GM19238 (cell line): ENCODE measurements around the gene HBG2.
A peak's percentile ranks its signal among the peaks of the same experiment; 100 is the strongest.
"Not testable (repeated sequence)": the region's sequence is repeated elsewhere in the genome, so short reads cannot be mapped to it uniquely, and the experiment has no call there.

Experiments used
- DNase-seq: peaks from one replicate; pipeline ENCODE4 v3.0.0; 2011; ENCODE audit warnings: low spot score; ENCODE audit not compliant: insufficient read length

HBG2 gene

DNA sequence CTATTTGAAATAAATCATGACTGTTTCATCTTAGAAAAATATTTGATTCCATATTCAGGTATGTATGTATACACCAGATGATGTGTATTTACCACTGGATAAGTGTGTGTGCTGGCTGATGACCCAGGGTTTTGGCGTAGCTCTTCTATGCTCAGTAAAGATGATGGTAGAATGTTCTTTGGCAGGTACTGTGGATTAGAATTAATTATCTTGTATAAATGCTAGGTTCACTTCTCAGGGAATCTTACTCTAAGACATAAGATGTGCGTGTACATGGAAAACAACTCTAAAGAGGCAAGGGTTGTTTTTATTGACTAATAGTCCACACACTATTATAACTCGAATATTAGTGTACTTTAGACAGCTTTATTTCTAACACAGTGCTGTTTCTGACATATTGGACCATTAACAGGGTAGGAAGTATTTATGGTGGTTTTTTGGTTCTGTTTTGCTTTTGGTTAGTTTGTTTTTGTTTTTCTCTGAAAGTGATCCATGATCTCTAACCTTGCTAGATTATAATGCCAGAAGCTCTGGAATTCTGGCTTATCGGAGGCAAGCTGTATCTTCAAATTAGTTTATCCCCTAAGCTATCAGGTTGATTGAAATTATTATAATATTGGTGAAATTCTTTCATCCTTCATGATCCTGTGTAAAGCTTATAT is 3.9 kb downstream of the HBG2 start:
- no peak for DNase-seq

DNA sequence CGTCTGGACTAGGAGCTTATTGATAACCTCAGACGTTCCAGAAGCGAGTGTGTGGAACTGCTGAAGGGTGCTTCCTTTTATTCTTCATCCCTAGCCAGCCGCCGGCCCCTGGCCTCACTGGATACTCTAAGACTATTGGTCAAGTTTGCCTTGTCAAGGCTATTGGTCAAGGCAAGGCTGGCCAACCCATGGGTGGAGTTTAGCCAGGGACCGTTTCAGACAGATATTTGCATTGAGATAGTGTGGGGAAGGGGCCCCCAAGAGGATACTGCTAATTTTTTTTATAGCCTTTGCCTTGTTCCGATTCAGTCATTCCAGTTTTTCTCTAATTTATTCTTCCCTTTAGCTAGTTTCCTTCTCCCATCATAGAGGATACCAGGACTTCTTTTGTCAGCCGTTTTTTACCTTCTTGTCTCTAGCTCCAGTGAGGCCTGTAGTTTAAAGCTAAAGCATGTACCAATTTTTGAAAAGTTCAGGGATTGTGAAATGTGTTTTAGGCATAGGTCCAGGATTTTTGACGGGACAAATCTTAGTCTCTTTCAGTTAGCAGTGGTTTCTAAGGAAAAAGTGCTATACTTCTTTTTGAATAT is 4.7 kb downstream of the HBG2 start, which contains the start of gene HBG1:
TSS of gene HBG1 (minus strand) at position 51 of the 590 bp plus-strand sequence. CDS start 53 bp downstream, outside the sequence.
- not testable (repeated sequence) for DNase-seq

DNA sequence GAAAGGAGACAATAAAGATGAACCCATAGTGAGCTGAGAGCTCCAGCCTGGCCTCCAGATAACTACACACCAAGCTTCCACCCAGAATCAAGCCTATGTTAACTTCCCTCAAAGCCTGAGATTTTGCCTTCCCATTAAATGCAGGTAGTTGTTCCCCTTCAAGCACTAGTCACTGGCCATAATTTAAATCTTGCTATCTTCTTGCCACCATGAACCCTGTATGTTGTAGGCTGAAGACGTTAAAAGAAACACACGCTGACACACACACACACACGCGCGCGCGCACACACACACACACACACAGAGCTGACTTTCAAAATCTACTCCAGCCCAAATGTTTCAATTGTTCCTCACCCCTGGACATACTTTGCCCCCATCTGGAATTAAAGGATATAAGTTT is 6.1 kb downstream of the HBG2 start:
- DNase-seq = not testable (repeated sequence)

DNA sequence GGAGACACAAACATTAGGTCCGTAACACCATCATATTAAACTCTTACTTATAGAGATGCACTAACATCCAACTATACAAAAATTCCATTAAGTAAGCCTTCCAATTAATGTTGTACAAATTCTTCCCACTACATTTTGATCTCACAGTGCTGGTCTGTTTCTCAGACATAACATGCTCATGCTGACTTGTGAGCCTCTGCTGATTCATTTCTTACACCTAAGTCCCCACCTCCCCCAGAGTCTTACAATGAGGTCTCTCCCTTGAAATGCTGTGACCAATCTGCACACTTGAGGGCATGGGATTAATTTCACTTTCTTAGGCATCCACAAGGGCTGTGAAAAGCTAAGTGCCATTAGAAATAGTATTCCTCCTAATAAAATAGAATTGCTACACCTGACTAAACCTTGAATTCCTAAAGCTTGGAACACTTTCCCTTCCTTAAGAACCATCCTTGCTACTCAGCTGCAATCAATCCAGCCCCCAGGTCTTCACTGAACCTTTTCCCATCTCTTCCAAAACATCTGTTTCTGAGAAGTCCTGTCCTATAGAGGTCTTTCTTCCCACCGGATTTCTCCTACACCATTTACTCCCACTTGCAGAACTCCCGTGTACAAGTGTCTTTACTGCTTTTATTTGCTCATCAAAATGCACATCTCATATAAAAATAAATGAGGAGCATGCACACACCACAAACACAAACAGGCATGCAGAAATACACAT is 6.9 kb downstream of the HBG2 start:
- no peak for DNase-seq

DNA sequence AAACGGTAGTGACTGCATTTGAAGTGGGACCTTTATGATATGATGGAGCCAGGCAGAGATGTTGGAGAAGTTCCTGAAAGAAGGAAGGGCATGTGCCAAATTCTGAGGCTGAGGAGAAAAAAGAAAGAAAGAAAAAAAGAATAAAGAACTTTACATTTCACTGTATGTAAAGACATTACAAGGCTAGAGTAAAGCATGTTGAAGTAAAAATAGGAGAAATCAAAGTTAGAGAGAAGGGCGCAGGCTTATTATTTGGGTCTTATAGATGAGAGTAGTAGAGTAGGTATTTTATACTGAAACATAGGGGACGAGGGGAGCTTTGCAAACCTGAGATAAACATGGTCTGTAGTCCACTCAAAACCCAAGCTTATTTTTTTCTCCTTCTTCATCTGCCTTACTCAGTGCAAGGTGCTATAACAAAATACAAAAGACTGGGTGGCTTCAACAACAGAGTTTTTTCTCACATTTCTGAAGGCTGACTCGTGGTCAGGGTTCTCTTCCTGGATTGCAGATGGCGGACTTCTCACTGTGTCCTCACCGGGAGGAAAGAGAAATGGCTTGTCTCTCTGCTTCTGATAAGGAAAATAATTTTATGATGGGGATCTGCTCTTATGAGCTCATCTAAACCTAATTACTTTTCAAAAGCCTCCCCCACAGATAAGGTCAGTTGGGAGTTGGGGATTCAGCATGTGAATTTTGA is 7.7 kb downstream of the HBG2 start:
- DNase-seq = no peak

DNA sequence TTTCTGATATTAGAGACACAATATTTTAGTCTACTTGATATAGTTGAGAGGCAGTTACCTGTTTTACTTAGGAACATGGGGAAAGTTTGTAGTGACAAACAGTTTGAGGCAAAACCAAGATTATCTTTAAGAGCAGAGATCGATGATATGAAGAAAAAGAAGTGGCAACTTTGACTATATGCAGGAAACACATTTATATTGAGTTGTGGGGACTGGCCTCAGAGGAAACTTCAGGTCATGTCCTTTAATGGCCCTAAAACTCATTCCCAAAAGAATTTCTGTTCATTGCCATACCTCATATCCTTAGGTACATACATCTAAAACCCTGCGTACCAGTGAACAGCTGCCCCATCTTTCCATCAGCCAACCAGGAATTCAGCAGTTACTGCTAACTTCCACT is 9.4 kb downstream of the HBG2 start:
- DNase-seq = no peak

DNA sequence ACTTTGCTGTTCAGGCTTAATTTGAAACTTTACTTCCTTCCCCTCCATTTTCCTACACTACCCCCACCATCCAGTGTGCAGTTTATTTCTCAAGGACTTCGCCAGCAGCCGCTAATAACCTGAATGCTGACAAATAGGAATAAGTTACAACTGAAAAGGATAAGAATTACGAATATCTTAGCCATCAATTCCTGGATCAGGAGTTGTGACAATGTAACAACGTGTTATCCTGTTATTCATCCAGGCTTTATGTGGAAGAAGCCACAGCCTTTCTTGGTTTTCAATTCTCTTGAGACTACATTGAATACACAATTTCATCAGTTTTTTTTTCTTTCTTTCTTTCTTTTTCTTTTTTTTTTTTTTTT is 10.8 kb downstream of the HBG2 start:
- DNase-seq = no peak

DNA sequence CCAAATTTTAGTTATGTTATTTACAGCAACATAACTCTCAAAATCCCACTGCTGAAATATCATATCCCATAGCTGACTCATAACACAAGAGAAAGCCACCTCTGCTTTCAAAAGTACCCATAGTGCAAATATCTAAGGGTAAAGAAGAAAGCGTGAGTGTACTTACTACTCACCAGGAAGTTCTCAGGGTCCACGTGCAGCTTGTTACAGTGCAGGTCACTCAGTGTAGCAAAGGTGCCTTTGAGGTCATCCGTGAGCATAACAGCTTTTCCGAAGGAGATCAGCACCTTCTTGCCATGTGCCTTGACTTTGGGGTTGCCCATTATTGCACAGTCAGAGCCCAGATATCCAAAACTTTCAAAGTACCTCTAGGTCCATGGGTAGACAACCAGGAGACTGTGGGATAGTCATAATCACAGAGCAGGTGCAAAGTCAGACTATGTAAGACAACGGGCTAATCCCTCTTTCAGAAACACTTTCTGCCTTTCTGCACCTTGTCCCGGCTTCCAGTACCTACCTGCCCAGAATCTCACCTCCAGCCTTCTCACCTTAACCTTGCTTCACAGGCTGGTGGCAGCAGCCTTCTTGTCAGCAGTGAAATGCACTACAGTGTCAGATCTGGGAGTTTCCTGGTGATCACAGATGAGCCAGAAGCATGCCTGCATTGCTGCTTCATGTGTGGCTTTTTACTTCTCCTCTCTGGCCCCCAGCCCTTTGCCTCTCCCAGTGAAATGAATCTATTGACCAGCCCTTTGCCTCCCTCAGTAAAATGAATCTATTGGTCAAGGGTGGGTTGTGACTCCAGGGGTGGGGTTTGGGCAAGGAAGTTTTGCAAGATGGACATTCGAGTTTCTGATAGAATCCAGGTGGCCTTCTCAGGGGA is 11.4 kb downstream of the HBG2 start:
- no peak for DNase-seq

DNA sequence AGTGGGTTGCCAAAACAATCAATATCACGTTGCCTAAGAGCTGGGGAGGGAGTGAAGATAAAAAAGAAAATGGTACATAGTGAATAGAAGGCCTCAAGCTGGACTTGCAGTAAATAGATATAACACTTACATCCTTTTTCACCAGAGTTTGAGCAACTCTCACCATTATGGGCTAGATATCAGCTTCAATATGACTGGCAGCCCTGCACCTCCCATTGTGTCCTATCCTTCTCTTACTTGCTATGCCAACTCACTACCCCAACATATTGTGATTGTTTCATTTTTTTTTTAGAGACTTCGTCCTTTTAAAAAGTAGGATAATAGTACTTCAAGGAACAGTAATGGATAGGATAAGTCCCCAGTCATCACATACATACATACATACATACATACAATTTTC is 12.4 kb downstream of the HBG2 start:
- no peak for DNase-seq

DNA sequence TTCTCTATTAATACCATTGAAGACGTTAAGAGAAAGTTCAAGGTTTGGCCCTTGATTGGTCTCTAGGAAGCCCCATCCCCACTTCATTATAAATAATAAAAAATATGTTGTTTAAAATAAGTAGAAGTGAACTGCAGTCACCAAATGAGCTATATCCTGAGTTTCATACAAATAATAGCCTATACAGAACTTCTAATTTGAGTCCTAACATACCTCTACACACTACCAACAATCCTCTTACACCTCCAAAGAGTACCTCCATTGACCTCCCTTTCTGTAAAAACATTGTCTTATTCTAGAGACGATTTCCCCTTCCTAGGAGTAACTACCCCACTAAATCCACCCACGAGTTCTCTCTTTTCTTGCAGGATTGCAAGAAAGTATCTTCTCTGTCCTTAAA is 13.1 kb downstream of the HBG2 start:
- no peak for DNase-seq

DNA sequence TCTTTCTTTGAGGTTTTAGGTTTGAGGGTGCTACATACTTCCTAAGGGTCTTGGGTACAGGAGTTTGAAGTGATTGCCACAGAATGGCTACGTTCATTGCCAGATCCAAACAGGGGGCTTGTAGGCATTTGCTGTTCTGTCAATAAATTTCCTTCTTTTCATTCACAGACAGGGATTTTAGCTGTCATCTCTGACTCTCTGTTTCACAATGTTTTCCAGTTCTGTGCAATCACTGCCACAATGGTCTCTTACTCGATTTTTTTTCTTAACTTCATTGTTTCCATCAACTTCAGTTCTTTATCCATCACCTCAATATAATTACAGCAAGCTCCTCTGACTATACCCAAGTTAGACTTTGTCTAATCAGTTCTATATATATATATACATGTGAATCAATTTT is 14.1 kb downstream of the HBG2 start:
- DNase-seq = no peak

DNA sequence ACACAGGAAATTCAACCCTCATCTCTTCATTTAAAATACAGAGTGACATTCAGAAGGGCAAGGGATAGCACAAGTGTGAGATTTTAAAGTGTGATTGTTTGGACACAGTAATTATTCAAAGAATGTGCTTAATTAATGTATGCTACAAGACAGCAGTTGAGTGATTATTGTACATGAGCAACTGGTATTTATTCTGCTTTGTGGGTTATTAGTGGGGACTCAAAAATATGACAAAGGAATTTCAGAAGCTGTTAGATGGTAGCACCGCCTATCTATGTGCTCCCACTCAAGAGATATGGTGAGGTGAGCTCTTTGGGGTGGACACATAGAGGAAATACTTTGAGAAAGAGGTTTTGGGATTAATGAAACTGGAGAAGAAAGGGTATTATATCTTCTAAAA is 14.5 kb downstream of the HBG2 start:
- no peak for DNase-seq

DNA sequence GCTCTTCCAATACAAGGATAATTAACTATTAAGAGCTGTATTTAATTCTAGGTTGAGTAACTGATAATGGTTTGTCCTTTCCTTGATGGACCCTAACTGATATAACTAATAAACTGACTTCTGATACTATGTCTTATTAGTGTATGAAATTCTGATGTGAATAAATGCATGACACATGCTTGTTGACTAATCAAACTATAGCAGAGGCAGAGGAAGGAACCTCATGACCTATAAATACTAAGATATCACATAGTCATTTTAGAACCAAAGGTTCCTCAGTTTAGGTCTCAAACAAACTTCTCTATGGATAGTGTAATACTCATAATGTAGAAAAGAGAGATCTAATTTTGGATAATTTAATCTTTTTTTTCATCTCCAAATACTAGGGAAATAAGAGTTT is 15.5 kb downstream of the HBG2 start:
- no peak for DNase-seq

DNA sequence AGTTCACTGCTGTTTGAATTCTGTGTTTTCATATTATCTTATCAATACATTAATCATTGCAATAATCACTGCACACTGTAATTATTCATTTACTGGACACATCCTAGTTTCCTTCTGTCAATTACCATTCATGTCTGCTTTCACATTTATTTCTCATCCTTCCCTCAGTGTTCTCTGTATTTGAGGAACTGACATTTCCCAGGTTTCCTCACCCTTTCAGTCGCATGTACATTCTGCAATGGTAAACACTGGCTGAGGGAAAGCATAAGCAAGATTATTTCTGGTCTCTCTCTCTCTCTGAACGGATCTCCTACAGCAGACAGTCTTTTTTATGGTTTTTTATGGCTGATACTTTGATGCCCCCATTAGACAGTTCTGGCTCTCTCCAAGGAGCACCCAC is 16.1 kb downstream of the HBG2 start:
- no peak for DNase-seq

DNA sequence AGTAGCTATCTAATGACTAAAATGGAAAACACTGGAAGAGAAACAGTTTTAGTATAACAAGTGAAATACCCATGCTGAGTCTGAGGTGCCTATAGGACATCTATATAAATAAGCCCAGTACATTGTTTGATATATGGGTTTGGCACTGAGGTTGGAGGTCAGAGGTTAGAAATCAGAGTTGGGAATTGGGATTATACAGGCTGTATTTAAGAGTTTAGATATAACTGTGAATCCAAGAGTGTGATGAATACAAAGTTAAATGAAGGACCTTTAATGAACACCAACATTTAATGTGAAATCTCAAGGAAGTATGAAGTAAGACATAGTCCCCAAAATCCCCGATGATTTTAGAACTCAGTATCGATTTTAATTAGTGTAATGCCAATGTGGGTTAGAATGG is 17.2 kb downstream of the HBG2 start:
- DNase-seq = no peak

DNA sequence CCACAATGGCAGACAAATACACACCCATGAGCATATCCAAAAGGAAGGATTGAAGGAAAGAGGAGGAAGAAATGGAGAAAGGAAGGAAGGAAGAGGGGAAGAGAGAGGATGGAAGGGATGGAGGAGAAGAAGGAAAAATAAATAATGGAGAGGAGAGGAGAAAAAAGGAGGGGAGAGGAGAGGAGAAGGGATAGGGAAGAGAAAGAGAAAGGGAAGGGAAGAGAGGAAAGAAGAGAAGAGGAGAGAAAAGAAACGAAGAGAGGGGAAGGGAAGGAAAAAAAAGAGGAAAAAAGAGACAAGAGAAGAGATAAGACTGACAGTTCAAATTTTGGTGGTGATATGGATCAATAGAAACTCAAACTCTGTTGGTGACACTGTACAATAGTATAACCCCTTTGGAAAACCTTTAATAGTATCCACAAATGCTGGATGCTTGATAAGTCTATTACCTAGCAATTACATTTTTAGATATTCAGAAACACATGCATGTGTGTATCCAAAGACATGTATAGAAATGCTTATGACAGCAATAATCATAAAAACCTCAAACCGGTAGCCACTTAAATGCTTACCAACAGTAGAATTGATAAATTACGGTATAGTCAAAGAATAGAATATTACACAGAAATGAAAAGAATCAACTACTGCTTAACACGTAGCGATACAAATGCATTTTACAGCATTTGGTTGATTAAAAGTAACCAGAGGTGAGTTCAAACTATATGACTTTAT is 19.1 kb downstream of the HBG2 start:
- no peak for DNase-seq

DNA sequence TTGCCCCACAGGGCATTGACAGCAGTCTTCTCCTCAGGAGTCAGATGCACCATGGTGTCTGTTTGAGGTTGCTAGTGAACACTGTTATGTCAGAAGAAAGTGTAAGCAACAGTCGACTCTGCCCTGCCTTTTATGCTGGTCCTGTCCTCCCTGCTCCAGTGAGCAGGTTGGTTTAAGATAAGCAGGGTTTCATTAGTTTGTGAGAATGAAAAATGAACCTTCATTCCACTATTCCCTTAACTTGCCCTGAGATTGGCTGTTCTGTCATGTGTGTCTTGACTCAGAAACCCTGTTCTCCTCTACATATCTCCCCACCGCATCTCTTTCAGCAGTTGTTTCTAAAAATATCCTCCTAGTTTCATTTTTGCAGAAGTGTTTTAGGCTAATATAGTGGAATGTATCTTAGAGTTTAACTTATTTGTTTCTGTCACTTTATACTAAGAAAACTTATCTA is 20.2 kb downstream of the HBG2 start, which contains the start of gene HBD:
TSS of gene HBD (minus strand) at position 103 of the 454 bp plus-strand sequence. CDS start at position 53, 50 bp downstream.
- peak; percentile 7 for DNase-seq

DNA sequence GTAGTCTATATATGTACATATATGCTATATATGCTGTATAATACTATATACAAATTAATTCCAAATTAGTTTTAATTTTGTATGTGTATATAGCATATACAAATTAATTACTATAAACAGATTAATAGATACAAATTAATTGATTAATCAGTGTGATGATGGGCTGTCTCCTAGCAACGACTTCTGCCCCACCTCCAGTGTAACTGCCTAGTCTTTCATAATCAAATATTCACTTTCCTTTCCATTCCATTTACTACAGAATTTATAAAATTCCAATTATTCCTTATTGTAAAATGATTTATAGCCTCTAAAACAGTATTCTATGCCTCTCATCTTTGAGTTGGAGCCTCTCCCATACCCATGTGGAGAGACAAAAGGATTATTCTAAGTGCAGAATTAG is 21.3 kb downstream of the HBG2 start:
- DNase-seq = no peak

DNA sequence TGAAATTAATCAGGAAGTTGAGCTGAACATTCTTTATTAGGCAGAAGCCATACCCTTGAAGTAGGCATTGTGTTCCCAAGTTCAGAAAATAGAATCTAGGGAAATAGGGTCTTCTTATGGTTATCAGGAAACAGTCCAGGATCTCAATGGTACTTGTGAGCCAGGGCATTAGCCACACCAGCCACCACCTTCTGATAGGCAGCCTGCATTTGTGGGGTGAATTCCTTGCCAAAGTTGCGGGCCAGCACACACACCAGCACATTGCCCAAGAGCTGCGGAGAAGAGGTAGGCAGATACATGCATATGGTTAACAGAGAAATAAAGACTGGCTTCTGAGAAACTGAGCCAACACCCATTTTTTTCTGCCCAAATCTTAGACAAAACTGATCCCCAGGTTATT is 21.8 kb downstream of the HBG2 start:
- DNase-seq = no peak

DNA sequence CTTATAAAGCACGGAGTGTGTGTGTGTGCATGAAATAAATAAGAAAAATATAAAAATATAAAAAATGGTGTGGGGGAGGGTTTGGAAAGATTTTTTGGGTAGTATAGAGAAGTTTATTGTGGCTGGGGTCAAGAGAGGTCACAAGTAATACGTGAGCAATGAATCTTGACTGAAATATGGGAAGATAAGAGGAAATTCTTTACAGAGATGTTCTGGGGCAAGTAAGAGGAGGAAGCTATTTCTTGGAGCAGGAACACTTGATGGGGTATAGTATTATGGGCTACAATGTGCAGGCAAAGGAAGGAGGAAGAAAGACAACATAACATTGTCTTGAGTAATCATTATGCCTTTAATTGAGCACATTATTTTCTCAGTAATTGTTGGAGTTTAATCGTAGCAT is 22.4 kb downstream of the HBG2 start:
- no peak for DNase-seq
